GM12878 (cell line): ENCODE results near the gene GPR87. TPM values are rescaled to one million over a fixed set of nuclear protein-coding genes. Genes with fewer than 3 reads are reported as not detected.

ENCODE experiments used
- ATAC-seq: fragments of 200-7000 bp; cut with Tn5 transposase; 3 replicates; pipeline ENCODE4 v1.9.1; 2020; ENCODE audit warnings: mild to moderate bottlenecking, moderate library complexity
- BruUV-seq: library from RNA; stranded (reverse); fragments of 400-500 nt; replicated peaks from 2 replicates; lab custom pipeline; 2021; lab: Mats Ljungman, UMichigan
- CTCF ChIA-PET: fragments of 300-600 bp; sonication (Branson Sonifier 250); formaldehyde crosslinking; extraction: SDS; loops from one replicate; lab custom pipeline; 2021; ENCODE audit warnings: inconsistent platforms; lab: Yijun Ruan, JAX
- POLR2A ChIA-PET: fragments of 350-600 bp; formaldehyde crosslinking; extraction: SDS; loops from one replicate; lab custom pipeline; 2021; ENCODE audit warnings: inconsistent platforms; lab: Charles Lee
- RAD21 ChIA-PET: fragments of 300-600 bp; sonication (Branson Sonifier 250); formaldehyde crosslinking; loops from one replicate; lab custom pipeline; 2023; ENCODE audit warnings: antibody characterized with exemption; ENCODE audit not compliant: unreplicated experiment; lab: Charles Lee
- SMC1A ChIA-PET: fragments of 300-600 bp; sonication (Branson Sonifier 250); formaldehyde crosslinking; loops from one replicate; lab custom pipeline; 2023; ENCODE audit not compliant: unreplicated experiment, uncharacterized antibody; lab: Charles Lee
- DNase-seq: peaks from one replicate; pipeline ENCODE4 v3.0.0-alpha.2; 2011; ENCODE audit warnings: low read depth, low spot score
- FAIRE-seq: peaks from 3 replicates; lab custom pipeline; 2011; peaks lifted over from hg19 to GRCh38; lab: Jason Lieb, UNC
- H2AFZ ChIP-seq: 2 replicates; pipeline ENCODE4 v1.6.0; 2011; ENCODE audit warnings: low read depth, low read length, control low read depth; ENCODE audit not compliant: control insufficient read depth
- H3K27ac ChIP-seq: 2 replicates; pipeline ENCODE4 v1.5.1; 2011; ENCODE audit warnings: control low read depth; ENCODE audit not compliant: control insufficient read depth, insufficient read depth
- H3K27me3 ChIP-seq, 2 experiments: replicated peaks in 1 of 2; 2 replicates each; pipeline versions ENCODE4 v1.6.0 to v1.6.1; 2011; ENCODE audit warnings: low read length in 1 of 2; ENCODE audit not compliant: control insufficient read depth in 2 of 2, insufficient read depth in 2 of 2
- H3K36me3 ChIP-seq, 2 experiments: 2 replicates each; pipeline ENCODE4 v1.5.1; 2011; ENCODE audit warnings: low read length in 1 of 2; ENCODE audit not compliant: control insufficient read depth in 2 of 2, insufficient read depth in 2 of 2
- H3K4me1 ChIP-seq: 2 replicates; pipeline ENCODE4 v1.6.1; 2011; ENCODE audit warnings: mild to moderate bottlenecking, low read length, moderate library complexity, mixed read lengths; ENCODE audit not compliant: control insufficient read depth, insufficient read depth
- H3K4me2 ChIP-seq: 2 replicates; pipeline ENCODE4 v1.6.0; 2011; ENCODE audit warnings: control low read depth; ENCODE audit not compliant: control insufficient read depth, insufficient read depth
- H3K4me3 ChIP-seq: fragments of 200-600 bp; sonication (generic); 2 replicates; pipeline ENCODE4 v1.5.1; 2016
- H3K79me2 ChIP-seq: 2 replicates; pipeline ENCODE4 v1.6.0; 2011; ENCODE audit warnings: low read length; ENCODE audit not compliant: control insufficient read depth, insufficient read depth
- H3K9ac ChIP-seq: 2 replicates; pipeline ENCODE4 v1.8.0; 2011; ENCODE audit warnings: low read length, control low read depth, mixed read lengths; ENCODE audit not compliant: control insufficient read depth, insufficient read depth
- H3K9me3 ChIP-seq: replicated peaks from 3 replicates; pipeline ENCODE4 v1.5.1; 2011; ENCODE audit warnings: mild to moderate bottlenecking, low read length; ENCODE audit not compliant: control insufficient read depth, insufficient read depth
- H4K20me1 ChIP-seq: 2 replicates; pipeline ENCODE4 v1.6.0; 2011; ENCODE audit not compliant: control insufficient read depth, insufficient read depth
- CUX1 ChIP-seq: IDR thresholded peaks from 2 replicates; pipeline ENCODE4 v1.6.1; 2012; ENCODE audit warnings: improper control_type of control experiment, low read depth, low read length; ENCODE audit not compliant: insufficient replicate concordance
- EZH2 ChIP-seq: IDR thresholded peaks from 2 replicates; pipeline ENCODE4 v1.6.1; 2012; ENCODE audit warnings: low read depth, mild to moderate bottlenecking, control low read depth, inconsistent platforms, low read length, borderline replicate concordance; ENCODE audit not compliant: control insufficient read depth
- FOS ChIP-seq: IDR thresholded peaks from 3 replicates; pipeline ENCODE4 v1.6.1; 2011; ENCODE audit warnings: borderline replicate concordance; ENCODE audit not compliant: insufficient read length; ENCODE audit errors: extremely low read depth
- GABPA ChIP-seq: IDR thresholded peaks from 2 replicates; pipeline ENCODE4 v1.6.1; 2014; ENCODE audit warnings: antibody characterized with exemption, low read depth, mild to moderate bottlenecking, inconsistent platforms
- HSF1 ChIP-seq: fragments of 150-350 bp; IDR thresholded peaks from 2 replicates; pipeline ENCODE4 v1.6.1; 2014; ENCODE audit warnings: mild to moderate bottlenecking, low read depth, low read length
- JUND ChIP-seq: IDR thresholded peaks from 2 replicates; pipeline ENCODE4 v1.6.1; 2012; ENCODE audit warnings: low read depth, mild to moderate bottlenecking, low read length, improper control_type of control experiment, moderate library complexity
- PBX3 ChIP-seq: IDR thresholded peaks from 2 replicates; pipeline ENCODE4 v1.6.1; 2011; ENCODE audit warnings: mild to moderate bottlenecking, low read depth, low read length, moderate library complexity; ENCODE audit not compliant: insufficient replicate concordance
- POU2F2 ChIP-seq: IDR thresholded peaks from 3 replicates; pipeline ENCODE4 v1.6.1; 2011; ENCODE audit warnings: low read depth, mild to moderate bottlenecking, low read length, borderline replicate concordance
- RELA ChIP-seq: fragments of 450-650 bp; IDR thresholded peaks from 2 replicates; pipeline ENCODE4 v1.8.0; 2014; ENCODE audit warnings: borderline replicate concordance; ENCODE audit not compliant: partially characterized antibody
- TBL1XR1 ChIP-seq: IDR thresholded peaks from 2 replicates; pipeline ENCODE4 v1.6.1; 2012; ENCODE audit warnings: low read depth, low read length, improper control_type of control experiment
- TCF3 ChIP-seq: IDR thresholded peaks from 2 replicates; pipeline ENCODE4 v1.6.1; 2012; ENCODE audit warnings: low read depth, mild to moderate bottlenecking, low read length, borderline replicate concordance; ENCODE audit not compliant: insufficient read depth
- WGBS: methylation state at CpG from one replicate; pipeline ENCODE4 v1.1.6; 2016; ENCODE audit warnings: low lambda C conversion rate; ENCODE audit not compliant: insufficient replicate concordance, insufficient coverage; ENCODE audit errors: missing lambda C conversion rate; 5-methylcytosine and 5-hydroxymethylcytosine counted together
- in situ Hi-C: fragments of 300-500 bp; cut with MboI; formaldehyde crosslinking; loops from 9 replicates; pipeline ENCODE4 v1.14.3; 2018; ENCODE audit warnings: mixed read lengths
- intact Hi-C: fragments of 100-400 bp; cut with micrococcal nuclease; formaldehyde crosslinking; loops from one replicate; pipeline ENCODE4 v1.14.2; 2022; ENCODE audit not compliant: unreplicated experiment
- polyA plus RNA-seq, 11 experiments: library from polyadenylated mRNA; depleted of rRNA in 4 of 11; unstranded in 6 of 11; stranded (reverse) in 5 of 11; fragments of >200 nt; fragmentation: Nextera tagmentation in 4 of 11; fragmentation: Illumina TruSeq in 1 of 11; extraction: Ambion mirVana in 4 of 11; extraction: Trizol in 1 of 11; gene quantifications; 1 replicate in 1 of 11; 2 replicates in 10 of 11; pipeline versions ENCODE4 v1.2.1 to v1.2.3, GENCODE V29; 2011 to 2016; ENCODE audit warnings: inconsistent platforms in 2 of 11, missing spikeins in 2 of 11, low read depth in 1 of 11
- total RNA-seq, 4 experiments: library from RNA; depleted of rRNA in 3 of 4; stranded (reverse); fragments of >200 nt in 3 of 4; fragmentation: Illumina TruSeq in 1 of 4; extraction: Trizol in 1 of 4; gene quantifications; 2 replicates each; pipeline versions ENCODE4 v1.2.1 to v1.2.3, GENCODE V29; 2013 to 2021

GPR87 gene
- total and polyA plus RNA-seq, 10 of the 15 experiments (the other 5 are each of a cell fraction or from before 2014, with no cell fraction given), result 0.06 to 0.27 (median 0.16) TPM; not detected in 5

- TF ChIP-seq JUND (no peak), POU2F2 (no peak), TBL1XR1 (no peak), CUX1 (no peak), EZH2 (no peak), GABPA (no peak), TCF3 (no peak), FOS (no peak), RELA (no peak), PBX3 (no peak), HSF1 (no peak)
- TF ChIP-seq, all 136 proteins: peak for 0
- Histone ChIP-seq H3K79me2 (no peaks in the 10 kb centered on the region), H3K27ac (no peak overlapping the region), H3K4me2 (no peak overlapping the region), H3K36me3 (no peaks in the 10 kb centered on the region), H3K4me1 (peaks cover 7% of the 10 kb centered on the region; the same call in 1 of the 2 replicates), H3K9ac (no peak overlapping the region), H3K27me3 (no peaks in the 10 kb centered on the region), H4K20me1 (no peaks in the 10 kb centered on the region), H3K4me3 (no peak overlapping the region), H3K9me3 (no peaks in the 10 kb centered on the region), H2AFZ (no peak overlapping the region)
- ATAC-seq, result no peak
- ChIA-PET SMC1A (interaction anchor here (1.2 to 3.4 kb wide), 8 partner anchors 8 to 99 kb away, joined by 3 to 21 read pairs (median 7); partner anchors contain the start of gene P2RY14), RAD21 (interaction anchor here (1.1 to 2.1 kb wide), 3 partner anchors 11 to 99 kb away, joined by 3 to 9 read pairs (median 6); partner anchors contain the start of gene P2RY14), CTCF (interaction anchor here (1.0 to 3.1 kb wide), 11 partner anchors 10 to 111 kb away, joined by 3 to 18 read pairs (median 6); no protein-coding TSS in a partner anchor), POLR2A (no interaction called here)
- DNase-seq, result no peak
- WGBS, result 88% methylated on average over 1 of the region's 1 CpG
- BruUV-seq, result no TSS peak
- intact Hi-C loops, result no loop called here
- FAIRE-seq, result no peak
- in situ Hi-C loops, result no loop called here
Observed at GRCh38 chr3:151267066-151267465, 49.6 kb downstream of the GPR87 start.
